ENCODE results near the gene DLGAP1.

The DLGAP1 gene

DNA sequence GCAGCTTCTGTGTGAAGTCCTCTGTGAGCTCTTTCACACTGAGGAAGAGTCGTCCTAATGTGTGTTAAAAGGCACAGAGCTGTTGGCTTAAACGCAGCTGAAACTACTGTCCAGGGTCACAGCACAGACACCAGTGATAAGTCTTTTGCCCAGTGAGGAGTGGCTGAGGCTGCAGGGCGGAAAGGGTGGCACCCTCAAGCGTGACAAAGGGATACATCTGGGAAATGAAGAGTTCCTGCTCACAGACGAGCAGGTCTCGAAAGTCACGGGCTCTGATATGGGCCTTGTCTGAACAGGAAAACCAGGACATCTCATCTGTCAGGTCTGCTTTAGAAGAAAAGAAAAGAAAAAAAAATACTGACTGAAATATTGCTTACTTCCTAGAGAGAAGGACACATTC lies 968.6 kb downstream of the DLGAP1 start:
- no peak for ATAC-seq (ENCODE audit: low read depth)
- H3K9me3 ChIP-seq (ENCODE audit: severe bottlenecking), result no peaks in the 10 kb centered on the region
- H3K36me3 ChIP-seq (ENCODE audit: low read depth), result no peaks in the 10 kb centered on the region
- H3K4me3 ChIP-seq (ENCODE audit: severe bottlenecking), result no peak overlapping the region
- no peak for DNase-seq (ENCODE audit: low spot score)
- TF ChIP-seq, protein P1, sequence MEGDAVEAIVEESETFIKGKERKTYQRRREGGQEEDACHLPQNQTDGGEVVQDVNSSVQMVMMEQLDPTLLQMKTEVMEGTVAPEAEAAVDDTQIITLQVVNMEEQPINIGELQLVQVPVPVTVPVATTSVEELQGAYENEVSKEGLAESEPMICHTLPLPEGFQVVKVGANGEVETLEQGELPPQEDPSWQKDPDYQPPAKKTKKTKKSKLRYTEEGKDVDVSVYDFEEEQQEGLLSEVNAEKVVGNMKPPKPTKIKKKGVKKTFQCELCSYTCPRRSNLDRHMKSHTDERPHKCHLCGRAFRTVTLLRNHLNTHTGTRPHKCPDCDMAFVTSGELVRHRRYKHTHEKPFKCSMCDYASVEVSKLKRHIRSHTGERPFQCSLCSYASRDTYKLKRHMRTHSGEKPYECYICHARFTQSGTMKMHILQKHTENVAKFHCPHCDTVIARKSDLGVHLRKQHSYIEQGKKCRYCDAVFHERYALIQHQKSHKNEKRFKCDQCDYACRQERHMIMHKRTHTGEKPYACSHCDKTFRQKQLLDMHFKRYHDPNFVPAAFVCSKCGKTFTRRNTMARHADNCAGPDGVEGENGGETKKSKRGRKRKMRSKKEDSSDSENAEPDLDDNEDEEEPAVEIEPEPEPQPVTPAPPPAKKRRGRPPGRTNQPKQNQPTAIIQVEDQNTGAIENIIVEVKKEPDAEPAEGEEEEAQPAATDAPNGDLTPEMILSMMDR (IDR thresholded peaks at IDR 0.05; ENCODE audit: poor library complexity, severe bottlenecking), result no peak
- H3K27me3 ChIP-seq (ENCODE audit: insufficient read depth, poor library complexity, severe bottlenecking), result no peaks in the 10 kb centered on the region
- no peaks in the 10 kb centered on the region for H3K4me1 ChIP-seq (ENCODE audit: insufficient read depth, poor library complexity, severe bottlenecking)
- no peak overlapping the region for H3K27ac ChIP-seq (ENCODE audit: poor library complexity, severe bottlenecking)

DNA sequence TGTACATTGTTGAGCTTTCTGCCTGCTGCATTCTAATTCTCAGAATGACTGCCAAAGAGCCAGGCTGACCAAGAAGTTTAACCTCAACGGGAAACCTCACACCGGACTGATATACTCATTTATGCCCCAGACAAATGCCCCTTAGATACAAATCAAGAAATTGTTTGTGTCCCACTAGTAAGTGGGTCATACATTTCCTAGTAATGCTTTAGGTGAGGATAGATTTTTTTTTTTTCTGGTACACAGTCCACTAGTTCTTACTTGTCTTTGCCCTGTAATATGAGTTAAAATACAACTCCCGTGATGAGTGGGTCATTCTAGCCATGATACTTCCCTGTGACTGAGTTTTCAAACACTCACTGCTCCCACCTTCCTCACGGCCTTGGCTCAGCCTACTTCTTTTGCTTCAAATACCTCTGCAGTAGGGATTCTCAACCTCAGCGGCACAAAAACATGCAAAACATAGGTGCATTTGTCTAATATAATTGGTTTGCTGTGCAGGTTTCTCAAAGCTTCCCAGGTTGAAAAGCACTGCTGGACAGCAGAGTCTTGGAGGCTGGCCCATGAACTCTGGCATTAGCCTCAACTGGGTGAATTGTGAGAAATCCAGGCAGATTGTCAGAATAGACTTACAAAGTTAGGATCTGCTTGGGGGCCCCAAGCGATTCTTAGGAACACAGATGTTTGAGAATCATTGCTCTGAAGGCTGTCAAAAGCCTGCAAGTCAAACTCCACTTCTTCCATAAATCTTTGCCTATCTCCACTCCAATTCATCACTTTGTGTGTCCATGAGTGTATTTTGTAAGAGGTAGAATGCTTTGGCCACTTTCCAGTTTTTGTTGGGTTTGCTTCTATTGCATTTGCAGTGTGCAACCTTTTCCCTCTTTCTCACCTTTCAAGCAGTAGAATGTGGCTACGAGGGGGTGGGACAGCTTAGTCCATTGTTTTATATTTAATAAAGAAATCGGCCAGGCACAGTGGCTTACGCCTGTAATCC lies 969.7 kb downstream of the DLGAP1 start:
- H3K4me1 ChIP-seq (ENCODE audit: insufficient read depth, poor library complexity, severe bottlenecking), result no peaks in the 10 kb centered on the region
- no peaks in the 10 kb centered on the region for H3K36me3 ChIP-seq (ENCODE audit: low read depth)
- TF ChIP-seq, protein P1 (IDR thresholded peaks at IDR 0.05; ENCODE audit: poor library complexity, severe bottlenecking), result no peak
- H3K9me3 ChIP-seq (ENCODE audit: severe bottlenecking), result no peaks in the 10 kb centered on the region
- no peak overlapping the region for H3K4me3 ChIP-seq (ENCODE audit: severe bottlenecking)
- DNase-seq (ENCODE audit: low spot score) (no peak), ATAC-seq (ENCODE audit: low read depth) (no peak)
- H3K27ac ChIP-seq (ENCODE audit: poor library complexity, severe bottlenecking), result no peak overlapping the region
- H3K27me3 ChIP-seq (ENCODE audit: insufficient read depth, poor library complexity, severe bottlenecking), result no peaks in the 10 kb centered on the region

DNA sequence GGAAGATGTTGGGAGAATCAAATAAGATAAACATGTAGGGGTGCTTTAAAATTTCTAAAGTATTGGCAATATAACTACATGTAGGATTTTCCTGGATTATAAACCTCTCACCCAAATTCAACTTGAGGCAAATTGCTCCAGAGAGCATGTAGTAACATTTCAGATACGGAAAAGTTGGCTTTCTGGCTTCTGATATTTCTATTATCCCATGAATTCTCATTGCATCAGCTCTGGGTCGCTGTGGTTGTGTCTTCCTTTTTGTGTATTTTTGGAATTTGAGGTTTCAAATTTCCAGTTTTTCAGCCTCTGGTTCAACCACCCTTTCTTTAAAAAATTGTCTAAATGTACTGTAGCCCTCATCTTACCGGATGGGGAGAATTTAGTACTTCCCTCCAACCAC lies 972.8 kb downstream of the DLGAP1 start:
- Histone ChIP-seq H3K36me3 (ENCODE audit: low read depth) (no peaks in the 10 kb centered on the region), H3K4me3 (ENCODE audit: severe bottlenecking) (no peak overlapping the region), H3K4me1 (ENCODE audit: insufficient read depth, poor library complexity, severe bottlenecking) (no peaks in the 10 kb centered on the region), H3K27me3 (ENCODE audit: insufficient read depth, poor library complexity, severe bottlenecking) (no peaks in the 10 kb centered on the region), H3K27ac (ENCODE audit: poor library complexity, severe bottlenecking) (no peak overlapping the region), H3K9me3 (ENCODE audit: severe bottlenecking) (no peaks in the 10 kb centered on the region)
- ATAC-seq (ENCODE audit: low read depth), result no peak
- TF ChIP-seq, protein P1 (IDR thresholded peaks at IDR 0.05; ENCODE audit: poor library complexity, severe bottlenecking), result no peak
- no peak for DNase-seq (ENCODE audit: low spot score)

DNA sequence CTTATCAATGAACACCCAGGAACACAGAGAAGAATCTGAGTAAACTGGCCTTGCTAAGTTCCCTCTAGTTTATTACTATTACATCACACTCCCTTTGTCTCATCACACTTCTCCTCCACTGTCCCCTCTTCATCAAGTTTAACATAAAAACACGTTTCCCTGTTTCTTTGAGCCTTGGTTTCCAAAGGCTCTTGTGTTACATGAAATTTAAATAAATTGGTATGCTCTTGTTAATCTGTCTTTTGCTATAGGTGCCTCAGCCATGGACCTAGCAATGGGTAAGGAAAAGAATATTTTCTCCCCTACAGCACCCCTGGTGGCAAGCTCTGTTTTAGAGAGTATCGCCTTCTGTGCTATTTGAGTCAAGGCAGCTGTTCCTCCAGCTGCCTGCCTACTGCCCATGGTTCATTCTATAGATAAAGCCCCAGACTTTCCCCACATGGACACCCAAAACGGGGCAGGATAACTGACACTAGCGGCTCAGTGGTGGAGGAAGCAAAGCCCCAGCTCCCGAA lies 973.4 kb downstream of the DLGAP1 start:
- DNase-seq (ENCODE audit: low spot score) (no peak), ATAC-seq (ENCODE audit: low read depth) (peak; percentile 51; the same call in 2 of the 3 replicates)
- Histone ChIP-seq H3K27ac (ENCODE audit: poor library complexity, severe bottlenecking) (no peak overlapping the region), H3K4me3 (ENCODE audit: severe bottlenecking) (no peak overlapping the region), H3K9me3 (ENCODE audit: severe bottlenecking) (no peaks in the 10 kb centered on the region), H3K4me1 (ENCODE audit: insufficient read depth, poor library complexity, severe bottlenecking) (no peaks in the 10 kb centered on the region), H3K27me3 (ENCODE audit: insufficient read depth, poor library complexity, severe bottlenecking) (no peaks in the 10 kb centered on the region), H3K36me3 (ENCODE audit: low read depth) (no peaks in the 10 kb centered on the region)
- TF ChIP-seq, protein P1 (IDR thresholded peaks at IDR 0.05; ENCODE audit: poor library complexity, severe bottlenecking), result peak; percentile 55

Measured in RWPE2 (cell line).